Measurements from ENCODE around the gene PIAS2.

The PIAS2 gene

GRCh38 chr18:46899274-46899948, 17.9 kb downstream of the PIAS2 start:
- Histone ChIP-seq H4K8ac (ENCODE audit: low read depth, low read length) (no peak overlapping the region), H2BK5ac (ENCODE audit: low read depth, low read length, poor library complexity) (no peak overlapping the region), H3K23ac (ENCODE audit: low read length) (no peak overlapping the region), H3K27me3 (ENCODE audit: insufficient read depth, low read length) (no peaks in the 10 kb centered on the region), H3K79me2 (ENCODE audit: control insufficient read depth, insufficient read depth, low read length, poor library complexity) (no peaks in the 10 kb centered on the region), H3K14ac (ENCODE audit: low read length) (no peak overlapping the region), H2AFZ (ENCODE audit: insufficient read depth, low read length, poor library complexity) (no peak overlapping the region), H3K4me1 (ENCODE audit: control insufficient read depth in 1 of 2, insufficient read depth in 2 of 2, low read length in 2 of 2) (no peaks in the 10 kb centered on the region), H3K36me3 (ENCODE audit: control insufficient read depth in 1 of 2, insufficient read depth in 2 of 2, low read length in 2 of 2) (no peaks in the 10 kb centered on the region), H3K18ac (ENCODE audit: low read length) (no peak overlapping the region), H3K27ac (ENCODE audit: low read depth, low read length) (no peak overlapping the region), H3K4me2 (ENCODE audit: low read length) (no peak overlapping the region), H4K91ac (ENCODE audit: low read depth, low read length) (no peak overlapping the region), H3K9ac (ENCODE audit: low read length) (no peak overlapping the region), H3K4me3 (ENCODE audit: low read depth, low read length) (no peak overlapping the region), H2AK5ac (ENCODE audit: low read length) (no peak overlapping the region), H4K12ac (ENCODE audit: low read depth, low read length) (no peak overlapping the region), H2BK120ac (ENCODE audit: insufficient read depth, low read length, poor library complexity) (no peak overlapping the region), H2BK12ac (ENCODE audit: low read length) (no peak overlapping the region), H3K9me3 (ENCODE audit: insufficient read depth, low read depth, low read length) (no peaks in the 10 kb centered on the region), H3K79me1 (ENCODE audit: low read length) (no peaks in the 10 kb centered on the region), H3K4ac (ENCODE audit: low read depth, low read length) (no peak overlapping the region)
- DNase-seq: no peak
- WGBS (ENCODE audit: extremely low coverage, insufficient coverage, insufficient read length): no CpG with 5 or more reads among the region's 2 CpGs

GRCh38 chr18:46894124-46894523, 23.2 kb downstream of the PIAS2 start:
- Histone ChIP-seq H3K14ac (ENCODE audit: low read length) (no peak overlapping the region), H3K79me2 (ENCODE audit: control insufficient read depth, insufficient read depth, low read length, poor library complexity) (no peaks in the 10 kb centered on the region), H2AK5ac (ENCODE audit: low read length) (no peak overlapping the region), H3K4ac (ENCODE audit: low read depth, low read length) (no peak overlapping the region), H3K4me1 (ENCODE audit: control insufficient read depth in 1 of 2, insufficient read depth in 2 of 2, low read length in 2 of 2) (no peaks in the 10 kb centered on the region), H3K23ac (ENCODE audit: low read length) (no peak overlapping the region), H2BK5ac (ENCODE audit: low read depth, low read length, poor library complexity) (no peak overlapping the region), H2AFZ (ENCODE audit: insufficient read depth, low read length, poor library complexity) (no peak overlapping the region), H3K9ac (ENCODE audit: low read length) (no peak overlapping the region), H4K8ac (ENCODE audit: low read depth, low read length) (no peak overlapping the region), H2BK12ac (ENCODE audit: low read length) (no peak overlapping the region), H4K12ac (ENCODE audit: low read depth, low read length) (no peak overlapping the region), H3K27me3 (ENCODE audit: insufficient read depth, low read length) (no peaks in the 10 kb centered on the region), H4K91ac (ENCODE audit: low read depth, low read length) (no peak overlapping the region), H2BK120ac (ENCODE audit: insufficient read depth, low read length, poor library complexity) (no peak overlapping the region), H3K79me1 (ENCODE audit: low read length) (no peaks in the 10 kb centered on the region), H3K27ac (ENCODE audit: low read depth, low read length) (no peak overlapping the region), H3K18ac (ENCODE audit: low read length) (no peak overlapping the region), H3K4me3 (ENCODE audit: low read depth, low read length) (no peak overlapping the region), H3K36me3 (ENCODE audit: control insufficient read depth in 1 of 2, insufficient read depth in 2 of 2, low read length in 2 of 2) (peaks cover 3 to 4% of the 10 kb centered on the region in 2 experiments), H3K9me3 (ENCODE audit: insufficient read depth, low read depth, low read length) (no peaks in the 10 kb centered on the region), H3K4me2 (ENCODE audit: low read length) (no peak overlapping the region)
- no peak for DNase-seq
- WGBS (ENCODE audit: extremely low coverage, insufficient coverage, insufficient read length): no CpG with 5 or more reads among the region's 2 CpGs

- Histone ChIP-seq H3K27ac (ENCODE audit: low read depth, low read length) (no peak overlapping the region), H3K9ac (ENCODE audit: low read length) (no peak overlapping the region), H3K4me1 (ENCODE audit: control insufficient read depth in 1 of 2, insufficient read depth in 2 of 2, low read length in 2 of 2) (no peaks in the 10 kb centered on the region), H3K36me3 (ENCODE audit: control insufficient read depth in 1 of 2, insufficient read depth in 2 of 2, low read length in 2 of 2) (peaks cover 3 to 6% of the 10 kb centered on the region in 2 experiments), H2BK12ac (ENCODE audit: low read length) (no peak overlapping the region), H3K18ac (ENCODE audit: low read length) (no peak overlapping the region), H3K79me2 (ENCODE audit: control insufficient read depth, insufficient read depth, low read length, poor library complexity) (no peaks in the 10 kb centered on the region), H3K9me3 (ENCODE audit: insufficient read depth, low read depth, low read length) (peaks cover 3% of the 10 kb centered on the region), H2BK5ac (ENCODE audit: low read depth, low read length, poor library complexity) (no peak overlapping the region), H3K27me3 (ENCODE audit: insufficient read depth, low read length) (no peaks in the 10 kb centered on the region), H2AFZ (ENCODE audit: insufficient read depth, low read length, poor library complexity) (no peak overlapping the region), H4K91ac (ENCODE audit: low read depth, low read length) (no peak overlapping the region), H3K4me2 (ENCODE audit: low read length) (no peak overlapping the region), H2BK120ac (ENCODE audit: insufficient read depth, low read length, poor library complexity) (no peak overlapping the region), H4K8ac (ENCODE audit: low read depth, low read length) (no peak overlapping the region), H4K12ac (ENCODE audit: low read depth, low read length) (no peak overlapping the region), H3K14ac (ENCODE audit: low read length) (no peak overlapping the region), H3K23ac (ENCODE audit: low read length) (no peak overlapping the region), H2AK5ac (ENCODE audit: low read length) (no peak overlapping the region), H3K4me3 (ENCODE audit: low read depth, low read length) (no peak overlapping the region), H3K79me1 (ENCODE audit: low read length) (no peaks in the 10 kb centered on the region), H3K4ac (ENCODE audit: low read depth, low read length) (no peak overlapping the region)
- no CpG with 5 or more reads among the region's 1 CpG for WGBS (ENCODE audit: extremely low coverage, insufficient coverage, insufficient read length)
- no peak for DNase-seq
Observed at GRCh38 chr18:46893360-46893759, 23.9 kb downstream of the PIAS2 start.

GRCh38 chr18:46892842-46893241, 24.5 kb downstream of the PIAS2 start:
- H3K4me2 ChIP-seq (ENCODE audit: low read length): no peak overlapping the region
- H2BK120ac ChIP-seq (ENCODE audit: insufficient read depth, low read length, poor library complexity): no peak overlapping the region
- H3K14ac ChIP-seq (ENCODE audit: low read length): no peak overlapping the region
- H4K8ac ChIP-seq (ENCODE audit: low read depth, low read length): no peak overlapping the region
- H3K27me3 ChIP-seq (ENCODE audit: insufficient read depth, low read length): no peaks in the 10 kb centered on the region
- no peak overlapping the region for H3K4ac ChIP-seq (ENCODE audit: low read depth, low read length)
- no peak overlapping the region for H3K23ac ChIP-seq (ENCODE audit: low read length)
- no peak overlapping the region for H3K4me3 ChIP-seq (ENCODE audit: low read depth, low read length)
- no peak overlapping the region for H2AK5ac ChIP-seq (ENCODE audit: low read length)
- WGBS (ENCODE audit: extremely low coverage, insufficient coverage, insufficient read length): no CpG with 5 or more reads among the region's 1 CpG
- H2AFZ ChIP-seq (ENCODE audit: insufficient read depth, low read length, poor library complexity): no peak overlapping the region
- H4K91ac ChIP-seq (ENCODE audit: low read depth, low read length): no peak overlapping the region
- no peak overlapping the region for H3K18ac ChIP-seq (ENCODE audit: low read length)
- H3K79me2 ChIP-seq (ENCODE audit: control insufficient read depth, insufficient read depth, low read length, poor library complexity): no peaks in the 10 kb centered on the region
- H3K9me3 ChIP-seq (ENCODE audit: insufficient read depth, low read depth, low read length): peaks cover 3% of the 10 kb centered on the region
- H3K36me3 ChIP-seq (ENCODE audit: control insufficient read depth in 1 of 2, insufficient read depth in 2 of 2, low read length in 2 of 2): peaks cover 3 to 6% of the 10 kb centered on the region in 2 experiments
- H3K79me1 ChIP-seq (ENCODE audit: low read length): no peaks in the 10 kb centered on the region
- no peak overlapping the region for H3K9ac ChIP-seq (ENCODE audit: low read length)
- no peak overlapping the region for H4K12ac ChIP-seq (ENCODE audit: low read depth, low read length)
- no peak for DNase-seq
- H3K27ac ChIP-seq (ENCODE audit: low read depth, low read length): no peak overlapping the region
- H3K4me1 ChIP-seq (ENCODE audit: control insufficient read depth in 1 of 2, insufficient read depth in 2 of 2, low read length in 2 of 2): no peaks in the 10 kb centered on the region
- H2BK12ac ChIP-seq (ENCODE audit: low read length): no peak overlapping the region
- H2BK5ac ChIP-seq (ENCODE audit: low read depth, low read length, poor library complexity): no peak overlapping the region
